GM12801 (cell line): ENCODE results near the gene CAPN11.

Experiments
- CTCF ChIP-seq: IDR thresholded peaks from one replicate; pipeline ENCODE4 v1.5.1; 2011; ENCODE audit warnings: control low read depth; ENCODE audit not compliant: insufficient read length; ENCODE audit errors: extremely low read depth

CAPN11 gene

DNA sequence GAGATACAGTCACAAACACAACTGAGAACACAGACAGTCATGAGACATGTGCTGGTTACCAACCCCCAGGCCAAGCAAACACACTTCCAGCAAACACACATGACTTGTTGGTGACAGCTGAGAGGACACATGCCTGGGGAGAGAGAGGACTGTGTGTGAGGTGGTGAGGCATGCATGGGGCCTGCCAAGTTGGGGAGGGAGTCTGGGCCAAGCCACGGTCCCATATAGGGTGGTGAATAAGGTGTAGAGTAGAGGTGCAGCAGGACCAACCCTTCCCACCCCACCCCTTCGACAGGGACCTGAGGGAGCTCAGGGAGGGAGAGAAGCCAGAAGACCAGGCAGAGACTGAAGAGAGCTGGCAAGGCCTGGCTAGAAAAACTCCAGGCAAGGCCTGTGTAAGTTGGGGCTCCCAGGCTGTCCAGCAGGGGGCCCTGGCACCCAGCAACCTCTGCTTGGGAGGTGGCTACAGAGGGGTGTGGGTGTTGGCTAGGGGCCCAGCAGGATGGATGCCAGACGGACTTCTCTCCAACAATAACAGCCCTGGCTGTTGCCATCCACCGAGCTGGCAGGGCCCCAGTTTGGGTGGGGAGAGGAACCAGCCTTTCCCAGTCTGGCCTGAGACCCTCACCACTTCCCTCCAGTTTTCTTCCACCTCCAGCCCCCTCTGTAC, 62.8 kb downstream of the CAPN11 start:
- no peak for TF ChIP-seq CTCF

DNA sequence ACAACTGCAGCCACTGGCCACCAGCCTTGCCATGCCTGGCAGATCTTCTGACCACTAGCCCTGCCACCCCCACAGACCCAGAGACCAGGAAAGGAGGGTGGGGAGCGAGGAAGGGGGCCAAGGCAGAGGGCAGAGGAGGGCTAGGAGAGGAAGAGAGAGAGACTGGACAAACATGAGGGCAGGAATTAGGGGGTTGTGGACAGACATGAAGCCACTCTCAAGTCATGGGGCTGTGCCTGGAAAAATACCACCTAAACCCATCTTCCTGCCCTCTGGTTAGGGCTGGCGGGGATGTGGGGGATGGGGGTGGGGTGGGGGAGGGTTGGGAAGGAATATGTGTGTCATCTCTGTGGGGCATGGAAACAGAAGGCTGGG, 63.3 kb downstream of the CAPN11 start:
- TF ChIP-seq CTCF, result no peak

- no peak for TF ChIP-seq CTCF
Measured at GRCh38 chr6:44222486-44223318, 64.1 kb downstream of the CAPN11 start.

- TF ChIP-seq CTCF, result no peak
Measured at GRCh38 chr6:44223319-44224028, 64.9 kb downstream of the CAPN11 start, which contains the start of gene SLC29A1. SLC29A1 (plus strand) TSS chr6:44223595; CDS start chr6:44227314, 3,719 bp downstream.

GRCh38 chr6:44224029-44224964, 65.7 kb downstream of the CAPN11 start:
- TF ChIP-seq CTCF, result no peak

DNA sequence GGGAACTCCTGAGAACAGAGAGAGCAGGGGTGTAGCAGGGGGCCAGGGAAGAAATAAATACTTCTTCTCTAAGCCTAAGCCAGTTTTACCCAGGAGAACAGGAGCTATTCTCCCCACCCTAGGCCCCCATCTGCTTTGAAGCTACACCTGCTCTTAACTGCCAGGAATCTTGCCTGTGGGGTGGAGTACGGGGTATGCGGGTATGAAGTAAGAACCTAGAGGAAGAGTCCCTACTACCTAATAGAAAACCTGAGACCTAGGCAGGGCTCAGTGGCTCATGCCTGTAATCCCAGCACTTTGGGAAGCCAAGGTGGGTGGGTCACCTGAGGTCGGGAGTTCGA, 66.3 kb downstream of the CAPN11 start:
- no peak for TF ChIP-seq CTCF
